ENCODE data around the gene TP53TG3C.
"Not testable (repeated sequence)": the region's sequence is repeated elsewhere in the genome, so short reads cannot be mapped to it uniquely, and the experiment has no call there.

The TP53TG3C gene, protein sequence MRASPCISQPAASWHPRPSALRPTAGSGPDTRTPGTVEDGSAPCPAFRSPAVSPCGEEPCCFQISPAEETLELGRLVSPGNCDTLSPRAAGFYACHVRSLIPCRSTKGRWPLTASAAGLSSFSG

DNA sequence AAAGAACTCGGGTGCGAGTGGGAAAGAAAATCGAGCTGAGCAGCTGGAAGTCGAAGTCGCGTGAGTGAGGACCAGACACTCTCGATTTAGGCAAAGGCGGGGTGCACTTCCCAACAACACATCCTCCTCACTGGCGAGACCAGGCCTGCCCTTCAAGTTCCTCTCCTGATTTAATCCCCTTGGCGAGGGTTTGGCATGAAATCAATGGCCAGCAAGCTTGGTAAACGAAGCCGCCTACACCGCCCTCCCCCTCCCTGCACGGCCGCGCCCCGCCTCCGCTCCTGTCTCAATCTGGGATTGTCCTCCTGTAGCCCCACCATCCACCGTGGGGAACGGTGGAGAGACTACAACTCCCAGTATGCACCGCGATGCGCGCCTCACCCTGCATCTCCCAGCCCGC, at the start of gene TP53TG3C:
TP53TG3C (plus strand) TSS at position 301 of the 400 bp plus-strand sequence; CDS start at position 369, 68 bp downstream.
- DNase-seq, result not testable (repeated sequence)

Data from suppressor macrophage treated with lipopolysaccharide for 1 hour (primary cell).